WTC11 (cell line): ENCODE results near the gene RPL34.

ENCODE experiments used
- ATF3 ChIP-seq: sonication (generic); formaldehyde crosslinking; conservative IDR thresholded peaks from 2 replicates; pipeline ENCODE4 v1.8.1; 2022; ENCODE audit warnings: mild to moderate bottlenecking, missing genetic modification reagents
- CTCF ChIP-seq: fragments of 200-600 bp; IDR thresholded peaks from 2 replicates; pipeline ENCODE4 v1.8.0; 2022; ENCODE audit warnings: antibody characterized with exemption
- E2F1 ChIP-seq: sonication (generic); formaldehyde crosslinking; IDR thresholded peaks from 2 replicates; pipeline ENCODE4 v1.8.0; 2022; ENCODE audit warnings: mild to moderate bottlenecking, missing genetic modification reagents
- E2F5 ChIP-seq: sonication (generic); formaldehyde crosslinking; IDR thresholded peaks from 2 replicates; pipeline ENCODE4 v1.8.1; 2022; ENCODE audit warnings: mild to moderate bottlenecking, moderate library complexity, missing genetic modification reagents
- JUN ChIP-seq: sonication (generic); formaldehyde crosslinking; IDR thresholded peaks from 2 replicates; pipeline ENCODE4 v1.8.0; 2023; ENCODE audit warnings: mild to moderate bottlenecking, missing genetic modification reagents
- NFYB ChIP-seq: sonication (generic); formaldehyde crosslinking; conservative IDR thresholded peaks from 2 replicates; pipeline ENCODE4 v1.8.0; 2022; ENCODE audit warnings: low read depth, missing genetic modification reagents

- TF ChIP-seq ATF3 (CRISPR knock-in tag) (no peak), E2F5 (no peak), JUN (CRISPR knock-in tag) (no peak), E2F1 (no peak), CTCF (no peak), NFYB (CRISPR knock-in tag) (no peak)
Observed at GRCh38 chr4:108650212-108651013, 30.0 kb downstream of the RPL34 start, which contains the start of gene OSTC.
